SU-DHL-6 (cell line): ENCODE measurements around the gene CHL1.

ENCODE experiments used
- H2AFZ ChIP-seq: fragments of 200-600 bp; sonication (generic); 2 replicates; pipeline ENCODE4 v1.6.1; 2014; ENCODE audit warnings: low read depth, mild to moderate bottlenecking, moderate library complexity, mixed read lengths, antibody characterized with exemption, low read length; ENCODE audit not compliant: severe bottlenecking
- H3F3A ChIP-seq: fragments of 200-600 bp; shearing (Covaris generic); 2 replicates; pipeline ENCODE4 v1.6.0; 2016; ENCODE audit warnings: antibody characterized with exemption, mild to moderate bottlenecking; ENCODE audit not compliant: insufficient read depth
- H3K27ac ChIP-seq: fragments of 200-600 bp; sonication (generic); 2 replicates; pipeline ENCODE4 v1.5.1; 2016; ENCODE audit warnings: low read depth, mild to moderate bottlenecking, low read length, moderate library complexity, mixed read lengths
- H3K27me3 ChIP-seq: fragments of 200-600 bp; sonication (generic), shearing (Covaris generic); 2 replicates; pipeline ENCODE4 v1.6.0; 2014; ENCODE audit warnings: mild to moderate bottlenecking, low read length
- H3K36me3 ChIP-seq: fragments of 200-600 bp; sonication (generic); 2 replicates; pipeline ENCODE4 v1.6.1; 2014; ENCODE audit warnings: mild to moderate bottlenecking, low read length, mixed read lengths
- H3K4me2 ChIP-seq: fragments of 300-600, 200-600 bp; shearing (Covaris generic), sonication (generic); 2 replicates; pipeline ENCODE4 v1.6.0; 2014; ENCODE audit warnings: low read length, low read depth, mild to moderate bottlenecking; ENCODE audit not compliant: poor library complexity, severe bottlenecking
- H3K4me3 ChIP-seq: fragments of 200-600 bp; sonication (generic); 2 replicates; pipeline ENCODE4 v1.5.1; 2014; ENCODE audit warnings: antibody characterized with exemption, low read length, mild to moderate bottlenecking, mixed read lengths; ENCODE audit not compliant: insufficient read depth, poor library complexity, severe bottlenecking
- H3K79me2 ChIP-seq: fragments of 200-600 bp; sonication (generic); 2 replicates; pipeline ENCODE4 v1.6.1; 2014; ENCODE audit warnings: mild to moderate bottlenecking, low read length, moderate library complexity; ENCODE audit not compliant: insufficient read depth
- H3K9ac ChIP-seq: fragments of 200-600 bp; sonication (generic); 2 replicates; pipeline ENCODE4 v1.7.0; 2014; ENCODE audit warnings: mild to moderate bottlenecking, low read length
- H3K9me2 ChIP-seq: fragments of 200-600 bp; sonication (generic); replicated peaks from 2 replicates; pipeline ENCODE4 v1.6.1; 2014; ENCODE audit warnings: low read length; ENCODE audit not compliant: insufficient read depth
- H3K9me3 ChIP-seq: fragments of 200-600 bp; sonication (generic); 2 replicates; pipeline ENCODE4 v1.6.1; 2014; ENCODE audit warnings: low read length, mixed read lengths; ENCODE audit not compliant: insufficient read depth
- H4K20me1 ChIP-seq: fragments of 200-600 bp; sonication (generic); 2 replicates; pipeline ENCODE4 v1.6.1; 2014; ENCODE audit warnings: low read depth, mild to moderate bottlenecking, antibody characterized with exemption, low read length, moderate library complexity, mixed read lengths
- EZH2phosphoT487 ChIP-seq: fragments of 200-600 bp; sonication (generic), shearing (Covaris generic); conservative IDR thresholded peaks from 2 replicates; pipeline ENCODE4 v1.6.1; 2018; ENCODE audit warnings: mild to moderate bottlenecking, antibody characterized with exemption, low read length, moderate library complexity, mixed read lengths
- TF ChIP-seq, protein P1 (sequence below): fragments of 200-600 bp; sonication (generic); IDR thresholded peaks from one replicate; pipeline ENCODE4 v1.5.1; 2017; ENCODE audit warnings: antibody characterized with exemption, mild to moderate bottlenecking, low read length, moderate library complexity; ENCODE audit not compliant: insufficient read depth, poor library complexity, severe bottlenecking

The CHL1 gene

DNA sequence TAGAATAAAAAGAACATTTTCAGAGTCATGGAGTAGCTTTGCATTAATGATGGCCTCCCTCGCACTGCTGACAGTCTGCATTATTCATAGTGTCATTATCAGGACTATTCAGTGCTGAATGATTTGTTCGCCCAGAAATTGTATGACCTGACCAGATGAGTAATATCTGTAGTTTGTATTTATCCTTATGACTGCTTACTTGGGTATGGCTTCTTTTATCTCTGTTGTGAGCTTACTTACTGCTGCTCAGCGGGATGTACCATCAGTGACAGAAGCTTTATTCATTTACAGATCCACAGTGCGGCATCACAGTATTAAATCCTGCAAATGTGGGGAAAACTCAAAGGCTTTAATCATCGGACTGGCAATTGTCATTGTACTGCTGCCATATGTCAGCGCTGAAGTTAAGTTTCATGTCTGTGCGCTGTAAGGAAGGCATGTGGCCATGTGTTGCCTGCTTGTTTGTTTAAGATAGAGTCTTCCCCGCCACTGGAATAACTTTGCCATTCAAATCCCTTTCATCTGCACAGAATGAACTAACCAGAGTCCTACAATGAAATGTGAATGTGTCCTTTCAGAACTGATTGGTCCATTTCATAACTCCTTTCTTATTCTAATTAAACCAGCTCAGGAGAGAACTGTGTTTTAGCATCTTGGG, 262.2 kb downstream of the CHL1 start:
- H3K9me3 ChIP-seq, result no peaks in the 10 kb centered on the region
- H3K4me3 ChIP-seq, result no peak overlapping the region
- no peaks in the 10 kb centered on the region for H3K79me2 ChIP-seq
- H3K36me3 ChIP-seq, result no peaks in the 10 kb centered on the region
- H3K9ac ChIP-seq, result no peak overlapping the region
- no peak overlapping the region for H3K4me2 ChIP-seq
- H3K27me3 ChIP-seq, result no peaks in the 10 kb centered on the region
- no peaks in the 10 kb centered on the region for H4K20me1 ChIP-seq
- TF ChIP-seq EZH2phosphoT487, result no peak
- TF ChIP-seq, protein P1, sequence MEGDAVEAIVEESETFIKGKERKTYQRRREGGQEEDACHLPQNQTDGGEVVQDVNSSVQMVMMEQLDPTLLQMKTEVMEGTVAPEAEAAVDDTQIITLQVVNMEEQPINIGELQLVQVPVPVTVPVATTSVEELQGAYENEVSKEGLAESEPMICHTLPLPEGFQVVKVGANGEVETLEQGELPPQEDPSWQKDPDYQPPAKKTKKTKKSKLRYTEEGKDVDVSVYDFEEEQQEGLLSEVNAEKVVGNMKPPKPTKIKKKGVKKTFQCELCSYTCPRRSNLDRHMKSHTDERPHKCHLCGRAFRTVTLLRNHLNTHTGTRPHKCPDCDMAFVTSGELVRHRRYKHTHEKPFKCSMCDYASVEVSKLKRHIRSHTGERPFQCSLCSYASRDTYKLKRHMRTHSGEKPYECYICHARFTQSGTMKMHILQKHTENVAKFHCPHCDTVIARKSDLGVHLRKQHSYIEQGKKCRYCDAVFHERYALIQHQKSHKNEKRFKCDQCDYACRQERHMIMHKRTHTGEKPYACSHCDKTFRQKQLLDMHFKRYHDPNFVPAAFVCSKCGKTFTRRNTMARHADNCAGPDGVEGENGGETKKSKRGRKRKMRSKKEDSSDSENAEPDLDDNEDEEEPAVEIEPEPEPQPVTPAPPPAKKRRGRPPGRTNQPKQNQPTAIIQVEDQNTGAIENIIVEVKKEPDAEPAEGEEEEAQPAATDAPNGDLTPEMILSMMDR, result no peak
- no peak overlapping the region for H3K27ac ChIP-seq
- H3K9me2 ChIP-seq, result no peaks in the 10 kb centered on the region
- no peak overlapping the region for H2AFZ ChIP-seq
- H3F3A ChIP-seq, result no peaks in the 10 kb centered on the region
